Tongue (tissue), 2 donors: ENCODE data around the gene COL4A6. TPM values are rescaled to one million over a fixed set of nuclear protein-coding genes. Genes with fewer than 3 reads are reported as not detected.

Experiments used
- DNase-seq: peaks from one replicate; pipeline ENCODE4 v3.0.0-alpha.2; 2015
- total RNA-seq: library from RNA; depleted of rRNA; stranded (reverse); fragments of >200 nt; gene quantifications from one replicate; pipeline ENCODE4 v1.2.3, GENCODE V29; 2014

Gene COL4A6
- total RNA-seq, 1 donor from 2014 or later = 5.4 TPM

DNA sequence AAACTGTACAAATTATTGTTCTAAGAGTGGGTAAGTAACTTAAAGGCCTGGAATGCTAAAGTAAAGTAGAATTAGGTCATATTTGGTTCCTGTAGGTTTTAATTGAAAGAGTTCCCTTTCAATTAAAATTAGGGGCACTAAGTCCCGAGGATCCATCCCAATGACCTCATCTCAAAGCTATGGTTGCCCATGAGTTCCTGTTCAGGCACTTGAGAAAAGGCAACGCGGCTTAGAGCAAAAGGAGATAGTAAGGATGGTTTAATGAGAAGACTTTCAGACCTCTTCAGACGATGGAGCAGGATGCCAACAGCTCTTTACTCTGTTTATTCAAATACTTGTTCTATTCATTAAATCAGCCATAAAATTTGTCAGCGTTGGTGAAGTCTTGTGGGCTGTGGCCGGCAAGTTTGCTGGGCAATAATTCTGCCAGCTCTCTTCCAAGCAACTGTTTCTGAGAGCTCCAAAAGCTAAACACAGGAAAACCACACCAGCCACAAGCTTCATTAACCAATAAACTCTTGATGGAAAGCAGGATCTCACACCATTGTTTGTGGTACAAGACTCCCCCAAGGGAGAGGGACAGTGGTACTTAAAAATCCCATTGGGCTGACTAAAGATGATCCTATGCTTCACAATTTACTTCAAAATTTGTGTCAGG lies 167.4 kb downstream of the COL4A6 start:
- no peak for DNase-seq

DNA sequence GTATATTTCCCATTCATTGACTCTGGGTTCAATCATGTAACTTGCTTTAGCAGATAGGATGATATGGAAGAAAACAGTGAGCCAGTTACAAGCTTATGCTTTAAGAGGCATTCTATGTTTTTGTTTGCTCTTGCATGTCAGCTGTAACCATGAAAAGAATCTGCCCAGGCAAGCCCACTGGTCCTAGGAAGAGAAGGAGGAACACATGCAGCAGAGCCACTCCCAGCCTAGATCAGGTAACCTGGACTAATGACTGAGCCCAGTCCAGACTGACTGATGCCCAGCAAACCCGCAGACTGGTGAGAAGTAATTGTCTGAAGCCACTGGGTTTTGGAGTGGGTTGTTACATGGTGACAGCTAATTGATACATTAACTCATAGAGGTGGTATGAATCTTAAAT lies 167.9 kb downstream of the COL4A6 start:
- DNase-seq = peak; percentile 10

DNA sequence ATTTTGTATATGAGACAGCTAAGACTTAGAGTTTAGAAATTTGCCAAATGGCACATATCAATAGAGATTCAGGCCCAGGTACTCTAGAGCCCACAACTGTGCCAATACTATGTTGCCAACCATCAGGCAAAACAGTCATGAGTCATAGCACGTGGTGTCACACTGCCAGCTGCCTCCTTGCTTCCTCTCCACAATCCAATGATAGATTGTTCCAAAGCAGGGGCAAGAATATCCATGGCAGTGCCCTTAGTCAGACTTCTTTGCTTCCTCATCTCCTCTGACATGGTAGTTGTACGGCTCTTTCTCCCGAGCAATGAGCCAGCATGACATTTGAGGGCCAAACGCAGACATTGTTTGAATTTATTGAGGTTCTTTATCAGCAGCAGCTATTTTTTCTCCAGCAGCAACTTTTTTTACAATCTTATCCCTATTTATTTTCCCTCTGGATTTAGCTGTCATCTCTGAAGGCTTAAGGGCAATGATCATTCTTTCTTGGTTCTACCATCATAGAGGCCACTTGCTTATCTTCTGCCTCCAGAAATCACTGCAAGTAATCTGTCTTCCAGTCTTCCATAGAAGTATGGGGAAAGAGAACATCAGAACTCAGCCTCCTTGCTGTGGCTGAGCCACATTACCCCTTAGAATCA lies 169.7 kb downstream of the COL4A6 start:
- no peak for DNase-seq

DNA sequence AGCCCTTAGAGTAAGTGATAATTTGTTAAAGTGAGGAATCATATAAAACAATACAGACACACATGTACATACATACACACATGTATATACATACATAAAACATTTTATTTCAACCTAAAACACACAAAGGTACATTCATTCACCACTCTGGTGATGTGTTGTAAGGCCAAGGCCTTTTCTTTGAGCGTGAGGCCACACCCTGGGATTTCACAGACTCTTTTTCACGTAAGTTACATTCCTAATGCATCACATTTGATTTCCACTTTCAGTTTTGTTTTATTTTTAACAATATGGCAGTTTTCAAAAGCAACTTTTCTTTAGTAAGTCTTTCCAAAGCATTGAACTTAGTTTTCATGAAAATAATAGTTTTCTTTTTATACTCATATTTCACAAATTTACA lies 170.7 kb downstream of the COL4A6 start:
- DNase-seq = no peak

DNA sequence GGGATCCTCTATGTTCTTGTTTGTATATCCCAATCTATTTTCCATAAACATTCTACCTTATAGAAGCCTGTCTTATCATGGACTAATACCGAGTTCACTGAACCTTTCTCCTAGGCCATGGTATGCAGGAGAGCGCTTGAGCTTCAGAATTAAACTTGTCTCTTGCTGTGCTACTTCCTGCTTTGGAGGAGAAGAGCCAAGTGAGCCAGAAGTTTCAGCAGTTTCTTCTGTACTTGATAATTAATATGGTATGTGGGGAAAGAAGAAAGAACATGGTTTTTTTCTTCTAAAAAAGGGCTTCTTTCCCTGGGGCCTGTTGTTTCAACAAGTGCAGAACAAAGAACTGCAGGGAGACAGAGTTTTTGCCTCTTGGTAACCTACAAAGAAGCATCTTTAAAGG lies 173.8 kb downstream of the COL4A6 start:
- no peak for DNase-seq

DNA sequence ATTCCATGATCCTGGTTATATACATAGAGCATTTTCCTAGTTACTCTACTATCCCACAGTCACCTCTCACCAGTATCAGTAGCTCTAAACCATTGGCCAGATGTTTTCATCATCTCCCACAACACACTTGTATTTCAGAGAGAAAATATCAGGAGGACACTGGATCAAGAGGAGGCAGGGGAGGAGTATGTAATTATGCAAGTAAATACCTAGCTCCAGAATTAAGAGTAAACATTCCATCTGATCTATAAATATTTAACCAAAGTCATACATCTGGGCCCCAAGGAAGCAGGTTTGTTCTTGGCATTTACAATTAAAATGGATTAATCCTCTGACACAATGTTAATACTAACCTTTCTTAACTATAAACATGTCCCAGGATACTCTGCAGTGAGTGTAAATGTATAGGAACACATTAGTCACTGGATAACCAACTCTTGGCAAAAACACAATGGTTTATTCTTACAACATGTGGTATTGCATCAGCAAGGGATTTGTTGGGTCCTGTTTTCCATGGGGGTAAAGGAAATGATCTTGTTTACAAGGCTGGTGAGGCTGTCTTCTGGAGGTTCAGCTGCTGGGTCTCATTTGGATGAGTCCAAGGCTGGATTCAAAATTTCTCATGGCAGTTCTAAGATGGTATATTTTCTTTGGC lies 176.5 kb downstream of the COL4A6 start:
- DNase-seq = peak; percentile 16

DNA sequence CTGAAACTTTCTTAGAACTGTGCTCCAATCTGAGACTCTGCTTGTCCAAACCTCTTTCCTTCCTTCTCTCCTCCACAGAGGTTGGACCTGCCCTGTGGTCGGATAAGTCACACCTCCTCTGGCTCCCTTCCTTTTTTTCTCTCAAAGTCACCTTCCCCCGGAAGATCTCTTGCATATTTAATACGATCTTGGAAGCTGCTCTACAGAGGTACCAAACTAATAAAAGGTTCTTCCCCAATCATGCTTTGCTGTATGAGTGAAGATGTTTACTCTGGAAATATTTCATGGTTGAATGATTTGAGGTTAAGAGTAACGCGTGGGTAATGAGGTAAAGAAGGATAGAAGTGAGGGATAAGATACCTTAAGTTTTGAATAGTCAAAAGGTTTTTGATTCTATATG lies 180.7 kb downstream of the COL4A6 start:
- no peak for DNase-seq

DNA sequence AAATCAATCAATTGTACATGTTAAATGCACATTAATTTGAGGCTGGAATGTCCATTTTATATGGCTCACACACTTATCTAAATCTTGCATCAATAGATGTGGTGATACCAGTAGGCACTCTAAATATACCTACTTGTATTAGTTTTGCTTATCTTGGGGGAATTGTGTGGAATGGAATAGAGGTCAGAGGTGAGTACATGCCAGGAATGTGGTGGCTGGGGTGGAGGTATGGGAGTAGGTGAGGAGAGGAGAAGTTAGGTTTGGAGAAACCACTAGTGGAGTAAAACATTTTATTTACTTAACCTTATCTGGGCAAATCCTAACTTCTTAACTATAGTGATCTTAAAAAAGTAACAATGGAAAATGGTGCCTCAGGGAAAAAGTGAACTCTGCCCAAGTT lies 183.6 kb downstream of the COL4A6 start:
- no peak for DNase-seq

DNA sequence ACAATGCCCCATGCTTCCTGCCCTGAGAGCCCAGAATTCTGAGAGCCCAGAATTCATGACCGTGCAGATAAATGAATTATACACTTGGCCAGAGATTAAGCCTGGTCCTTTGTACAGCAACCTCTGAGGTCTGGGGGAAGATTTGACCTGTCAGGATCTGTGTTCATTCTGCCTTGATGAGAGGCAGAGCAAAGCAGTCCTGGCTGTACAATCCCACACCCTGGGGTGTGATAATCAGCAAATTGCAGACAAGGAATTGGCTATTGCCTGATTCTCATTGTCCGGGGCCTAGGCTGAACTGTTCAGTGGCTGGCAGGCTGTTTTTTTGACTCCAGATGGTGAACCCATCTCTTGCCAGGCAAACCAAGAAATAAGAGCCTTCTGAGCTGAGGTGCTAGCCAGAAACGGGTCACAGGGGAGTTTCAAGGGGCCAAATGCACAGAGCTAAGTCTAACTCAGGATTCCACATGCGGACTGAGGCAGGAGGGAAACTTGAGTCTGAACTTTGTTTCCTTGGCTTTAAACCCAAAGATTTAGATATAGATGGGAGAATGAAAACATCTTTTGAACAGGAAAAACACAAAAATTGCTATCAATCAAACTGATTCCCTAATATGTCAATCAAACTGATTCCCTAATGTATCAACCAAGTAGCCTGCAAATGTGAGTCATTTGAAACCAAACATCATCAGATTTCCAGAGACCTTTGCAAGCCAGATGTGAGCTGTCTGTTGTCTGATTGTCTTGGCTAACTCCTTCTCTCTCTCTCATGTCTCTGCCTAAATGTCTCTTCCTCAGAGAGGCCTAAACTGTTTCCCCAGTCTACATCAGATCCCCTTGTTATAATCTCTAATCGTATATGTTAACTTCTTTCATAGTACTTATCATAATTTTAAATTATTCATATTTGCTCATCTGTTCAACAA lies 187.3 kb downstream of the COL4A6 start:
- DNase-seq = peak; percentile 3

DNA sequence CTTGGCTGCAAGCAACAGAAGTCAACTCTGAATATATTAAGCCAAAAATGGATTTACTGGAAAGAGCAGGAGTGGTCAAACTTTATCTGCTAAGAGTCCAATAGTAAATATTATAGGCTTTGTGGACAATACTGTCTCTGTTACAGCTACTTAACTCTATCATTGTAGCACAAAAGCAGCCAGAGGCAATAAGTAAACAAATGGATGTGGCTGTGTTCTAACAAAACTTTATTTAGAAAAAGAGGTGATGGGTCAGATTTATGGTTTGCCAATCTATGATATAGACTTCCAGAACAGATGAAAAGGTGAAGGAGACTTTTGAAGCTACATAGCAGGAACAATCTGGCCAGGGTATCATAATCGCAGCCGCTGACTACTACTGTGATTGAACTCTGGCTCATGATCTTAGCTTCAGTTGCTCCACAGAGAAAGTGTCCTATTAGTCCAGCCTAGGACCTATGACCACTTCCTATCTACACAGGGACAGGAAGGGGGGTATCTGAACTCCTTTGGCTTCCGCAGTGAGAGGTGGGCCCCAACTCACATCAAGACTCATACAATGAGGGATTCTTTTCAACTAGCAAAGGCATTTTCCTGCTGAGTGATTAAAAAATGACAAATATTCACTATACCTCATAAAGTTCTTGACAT lies 191.8 kb downstream of the COL4A6 start:
- no peak for DNase-seq

DNA sequence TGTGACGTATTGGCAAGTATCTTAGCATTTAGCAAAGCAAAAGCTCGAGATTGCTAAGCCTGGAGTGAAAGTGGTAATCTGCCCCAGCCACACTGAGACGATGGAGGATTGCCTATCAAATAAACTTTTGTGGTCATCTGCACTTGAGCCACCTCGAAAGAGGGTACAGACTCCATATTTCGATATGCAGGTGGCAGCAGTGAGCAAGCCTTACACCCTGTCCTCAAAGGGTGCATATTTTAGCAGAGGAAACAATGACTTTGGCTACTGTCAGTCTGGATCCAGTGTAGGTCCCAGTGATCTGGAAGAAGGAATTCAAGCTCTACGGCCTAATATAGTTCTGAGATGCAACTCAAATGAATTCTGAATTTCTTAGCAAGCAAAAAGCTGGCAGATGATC lies 192.8 kb downstream of the COL4A6 start:
- no peak for DNase-seq

DNA sequence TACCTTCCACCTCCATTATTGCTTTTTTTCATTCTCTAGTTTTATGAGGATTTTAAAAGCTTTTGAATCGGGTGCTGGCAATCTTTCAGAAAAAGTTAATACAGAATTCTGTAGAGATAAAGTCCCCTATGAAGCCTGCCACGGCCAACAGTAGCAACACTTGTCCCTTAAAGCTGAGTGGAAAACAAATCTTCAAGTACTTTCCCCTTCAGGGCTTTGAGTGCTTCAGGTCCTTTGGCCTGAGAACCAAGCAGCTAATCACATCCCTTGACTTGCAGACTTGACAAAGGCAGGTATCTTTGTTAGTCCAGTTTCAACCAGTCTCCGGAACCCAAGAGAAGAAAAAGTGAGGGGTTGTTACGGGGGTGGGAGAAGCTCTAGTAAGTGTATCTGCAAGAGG lies 202.2 kb downstream of the COL4A6 start:
- DNase-seq = no peak

DNA sequence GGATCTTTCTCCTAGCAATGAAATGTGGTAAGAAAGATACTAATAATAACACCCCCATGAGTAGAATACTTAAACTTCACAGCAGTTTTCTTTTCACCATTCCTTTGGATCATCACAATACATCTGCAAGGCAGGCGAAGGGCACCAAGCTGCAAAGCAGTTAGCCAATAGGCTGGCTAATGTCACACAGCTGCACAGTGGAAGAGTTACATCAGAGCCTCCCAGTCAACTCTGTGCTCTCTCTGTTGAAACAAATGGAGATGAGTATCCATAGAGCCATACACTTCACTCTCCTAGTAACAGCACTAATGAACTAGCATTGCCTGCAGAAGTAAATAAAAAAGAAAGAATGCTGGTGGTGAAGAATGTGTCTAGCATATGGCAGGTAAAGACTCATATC lies 207.6 kb downstream of the COL4A6 start:
- no peak for DNase-seq

DNA sequence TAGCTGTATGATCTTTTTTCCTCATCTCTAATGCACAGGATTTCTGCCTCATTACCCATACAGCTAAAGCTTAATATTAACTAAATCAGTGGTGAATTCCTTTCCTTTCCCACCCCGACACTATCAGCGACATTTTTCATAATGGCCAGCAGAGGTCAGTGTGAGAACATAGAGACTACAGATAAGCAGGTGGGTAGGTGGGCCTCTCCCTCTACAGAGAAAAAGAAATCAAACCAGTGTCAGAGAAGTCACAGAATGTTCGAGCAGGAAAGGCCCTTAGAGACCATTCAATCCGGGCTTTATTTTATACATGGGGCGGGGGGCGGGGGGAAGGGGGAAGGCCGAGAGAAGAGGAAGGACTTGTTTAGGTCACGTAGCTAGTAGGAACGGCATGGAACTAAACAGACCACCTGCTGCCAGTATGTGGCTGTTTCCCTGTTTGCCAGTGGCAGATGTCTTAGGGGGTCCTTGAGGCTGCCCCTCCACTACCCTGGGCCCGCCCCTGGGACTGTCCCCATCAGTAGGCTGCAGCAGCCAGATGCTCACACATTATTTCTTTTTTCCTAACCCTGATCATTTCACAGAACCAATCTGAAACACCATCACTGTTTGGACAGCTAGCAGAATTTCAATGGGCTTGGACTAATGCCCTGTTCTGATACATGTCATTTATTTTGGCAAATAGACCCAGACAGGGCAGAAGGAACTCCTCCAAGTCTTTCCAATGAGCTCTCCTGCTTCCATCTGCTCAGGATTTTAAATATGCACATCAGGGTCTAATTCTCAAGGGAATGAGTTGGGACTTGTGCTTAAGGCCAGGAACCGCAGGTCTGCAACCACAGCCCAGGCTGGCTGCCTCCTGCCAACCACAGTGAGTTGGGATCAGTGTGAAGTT lies 213.2 kb downstream of the COL4A6 start:
- DNase-seq = peak; percentile 72

DNA sequence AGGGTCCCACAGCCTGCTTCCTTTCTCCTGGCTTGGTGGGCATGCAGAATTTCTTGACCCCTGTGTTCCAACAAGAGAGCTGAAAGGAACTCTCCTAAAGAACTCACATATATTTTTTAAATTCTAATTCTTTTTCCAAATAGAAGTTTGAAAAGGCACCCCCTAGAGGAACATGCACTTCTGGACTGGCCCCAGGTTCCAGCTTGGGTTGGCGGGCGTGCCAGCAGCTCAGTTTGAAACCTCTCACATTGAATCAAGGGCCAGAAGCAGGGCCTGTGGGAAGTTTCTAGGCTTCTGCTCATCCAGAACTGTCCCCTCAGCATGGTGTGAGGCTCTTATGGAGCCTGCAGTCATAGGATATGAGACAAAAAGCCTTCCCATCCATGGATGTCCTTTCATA lies 214.0 kb downstream of the COL4A6 start:
- DNase-seq = no peak

DNA sequence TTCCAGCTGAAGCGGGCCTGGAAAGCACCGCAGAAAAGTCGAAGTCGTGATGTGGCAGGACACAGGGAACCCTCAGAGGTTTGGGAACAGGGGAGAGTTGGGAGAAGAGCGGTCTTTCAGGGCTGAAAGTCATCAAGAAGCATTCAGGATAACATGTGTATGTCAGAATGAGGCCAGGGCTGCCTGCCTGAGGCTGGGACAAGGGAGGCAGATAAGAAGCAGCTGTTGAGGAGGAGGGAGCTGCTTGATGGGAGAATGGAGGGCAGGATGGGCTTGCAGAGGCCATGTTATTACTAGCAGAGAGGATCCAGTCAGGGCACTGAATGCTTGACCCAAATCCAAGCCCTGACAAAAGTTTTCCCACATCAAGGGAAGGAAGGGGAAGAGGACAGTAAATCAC lies 214.6 kb downstream of the COL4A6 start:
- no peak for DNase-seq

DNA sequence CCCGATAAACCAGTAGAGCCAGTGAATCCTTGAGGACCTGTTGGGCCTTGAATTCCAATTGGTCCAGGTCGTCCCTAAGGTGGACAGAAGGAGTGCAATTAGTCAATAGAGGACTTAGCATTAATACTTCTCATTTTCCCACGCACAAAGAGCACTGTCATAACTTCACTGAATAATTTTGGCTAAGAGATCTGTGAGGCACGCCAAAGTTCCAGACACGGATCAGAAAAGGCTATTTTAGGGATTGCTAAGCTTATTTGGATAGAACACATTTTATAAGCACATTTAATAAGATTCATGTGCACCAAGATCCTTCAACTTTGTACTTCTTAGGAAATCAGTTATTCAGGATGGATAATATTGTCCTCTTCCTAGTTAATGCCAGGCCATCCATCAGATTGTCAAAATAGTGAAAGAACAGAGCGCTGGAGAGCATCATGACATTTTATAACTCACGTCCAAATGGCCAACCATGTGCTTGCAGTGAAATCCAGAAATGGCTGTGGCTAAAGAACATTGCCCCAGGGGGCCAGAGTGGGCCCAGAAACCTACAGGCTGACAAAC lies 216.8 kb downstream of the COL4A6 start:
- DNase-seq = peak; percentile 45

DNA sequence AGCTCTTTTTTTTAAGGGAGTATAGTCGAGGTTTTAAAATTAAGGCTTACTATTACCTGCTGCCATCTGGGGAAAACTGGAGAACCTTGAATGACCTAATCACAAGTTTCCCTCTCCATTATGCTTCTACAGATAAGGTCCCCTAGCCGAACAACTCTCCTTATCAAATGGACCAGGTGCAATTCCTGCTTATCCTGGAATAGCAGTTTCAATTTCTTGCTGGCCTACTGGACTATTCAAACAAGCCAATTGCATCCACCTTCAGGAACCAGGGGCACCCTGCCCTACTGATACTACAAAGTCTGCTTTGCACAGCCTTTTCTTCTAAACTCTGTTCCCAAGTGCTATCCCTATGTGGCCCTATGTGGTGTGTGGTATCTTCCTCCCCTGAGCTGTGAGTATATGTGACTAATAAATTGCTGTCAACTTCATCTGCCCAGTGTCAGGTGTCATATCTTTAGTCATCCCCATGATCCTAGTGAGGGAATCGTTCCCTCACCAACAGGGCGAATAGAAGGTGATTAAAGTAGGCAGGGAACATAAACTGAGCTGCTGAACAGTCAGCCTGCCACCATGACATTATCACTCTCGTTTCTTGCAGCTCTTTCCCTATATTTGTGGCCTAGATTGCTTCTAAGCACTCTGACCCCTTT lies 218.1 kb downstream of the COL4A6 start:
- no peak for DNase-seq

DNA sequence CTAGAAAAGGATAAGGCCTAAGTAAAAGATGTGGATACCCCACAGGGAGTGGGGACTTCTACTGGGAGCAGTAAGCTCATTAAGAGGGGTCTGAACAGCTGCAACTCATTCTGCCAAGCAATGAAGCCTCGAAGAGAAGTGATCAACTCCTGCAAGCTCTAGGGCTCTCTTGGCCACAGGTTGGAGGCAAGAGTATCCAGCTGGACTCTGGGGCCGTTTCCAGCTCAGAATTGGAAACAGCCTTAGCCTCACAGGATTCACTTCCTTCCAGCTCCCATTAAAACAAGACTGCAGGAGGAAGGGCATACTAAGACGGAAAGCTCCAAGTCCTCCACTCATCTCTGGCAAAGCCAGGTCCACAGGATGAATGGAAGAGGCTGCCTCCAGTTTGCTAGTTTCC lies 220.3 kb downstream of the COL4A6 start:
- peak; percentile 65 for DNase-seq

DNA sequence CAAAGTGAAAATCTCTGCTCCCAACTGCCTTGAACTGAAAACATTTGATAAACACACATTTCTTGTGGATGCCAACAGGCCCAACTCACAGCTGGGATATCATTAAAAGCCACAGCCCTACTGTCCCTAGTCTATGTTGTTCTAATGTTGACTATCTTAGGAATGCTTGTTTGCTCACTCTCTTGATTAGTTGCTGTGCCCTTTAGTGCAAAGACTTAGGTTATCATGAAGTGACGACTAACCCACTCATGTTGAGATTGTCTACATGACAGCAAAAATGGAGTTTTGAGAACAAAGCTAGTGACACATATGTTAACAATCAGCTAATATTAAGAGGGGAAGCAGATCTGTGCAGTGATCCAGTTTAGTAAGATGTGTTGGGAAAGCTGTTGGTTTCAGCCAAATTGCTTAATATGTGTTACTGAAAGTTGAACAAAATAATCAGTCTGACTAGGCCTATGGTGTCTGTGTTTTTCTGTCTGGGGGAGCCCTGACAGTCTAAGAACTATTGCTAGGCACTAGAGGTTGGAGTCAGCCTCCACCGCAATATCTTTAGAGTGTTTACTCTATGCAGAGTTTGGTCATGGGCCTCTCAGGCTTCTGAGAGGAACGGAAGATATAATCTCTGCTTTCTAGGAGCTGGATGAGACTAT lies 221.2 kb downstream of the COL4A6 start:
- no peak for DNase-seq
